Epithelial cell of prostate (primary cell): ENCODE results near the gene CPED1.
"Not testable (repeated sequence)": the region's sequence is repeated elsewhere in the genome, so short reads cannot be mapped to it uniquely, and the experiment has no call there.

Experiments
- DNase-seq: peaks from one replicate; pipeline ENCODE4 v3.0.0-alpha.2; 2011; ENCODE audit warnings: low read depth, low spot score
- H3K27ac ChIP-seq: fragments of 450-650 bp; 2 replicates; pipeline ENCODE4 v1.5.1; 2017; ENCODE audit warnings: mild to moderate bottlenecking

CPED1 gene

DNA sequence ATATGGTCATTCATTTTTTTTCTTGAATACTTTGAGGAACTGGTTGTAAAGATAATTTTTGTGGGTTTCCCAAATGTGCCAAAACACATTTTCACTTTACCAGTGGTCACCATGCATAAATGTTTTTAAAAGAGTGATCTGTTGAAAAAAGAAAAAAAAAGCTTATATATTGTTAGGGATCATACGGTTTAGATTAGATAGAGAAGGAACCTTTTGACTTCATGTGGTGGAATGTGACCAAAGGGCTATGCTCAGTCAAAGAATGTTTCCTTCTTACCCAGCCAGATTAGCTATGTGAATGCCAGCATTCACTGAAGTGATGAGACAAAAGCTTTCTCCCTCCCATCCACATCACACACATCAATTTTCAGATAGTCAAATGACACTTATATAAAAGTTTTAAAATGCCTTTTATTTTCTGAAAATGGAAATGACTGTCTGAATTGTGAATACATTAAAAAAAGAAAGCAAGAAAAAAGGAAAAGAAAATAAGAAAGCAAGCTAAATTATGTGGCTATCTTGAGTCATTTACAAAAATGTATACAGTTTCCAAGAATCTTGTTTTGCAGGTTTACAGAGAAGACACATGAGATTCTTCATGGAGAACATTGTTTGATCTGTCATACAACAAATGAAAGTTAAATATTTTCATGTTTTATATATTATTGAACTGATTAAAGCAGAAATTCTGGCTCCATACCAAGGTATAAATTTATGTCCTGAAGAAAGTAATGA, 8.6 kb upstream of the CPED1 start:
- no peak overlapping the region for H3K27ac ChIP-seq
- DNase-seq: no peak

- H3K27ac ChIP-seq: no peak overlapping the region
- no peak for DNase-seq
These were observed 7.4 kb upstream of the CPED1 start for GRCh38 chr7:120981117-120981516.

GRCh38 chr7:120981888-120982615, 6.5 kb upstream of the CPED1 start:
- peak; percentile 3 for DNase-seq
- no peak overlapping the region for H3K27ac ChIP-seq

GRCh38 chr7:120983592-120983991, 4.9 kb upstream of the CPED1 start:
- not testable (repeated sequence) for DNase-seq, H3K27ac ChIP-seq

DNA sequence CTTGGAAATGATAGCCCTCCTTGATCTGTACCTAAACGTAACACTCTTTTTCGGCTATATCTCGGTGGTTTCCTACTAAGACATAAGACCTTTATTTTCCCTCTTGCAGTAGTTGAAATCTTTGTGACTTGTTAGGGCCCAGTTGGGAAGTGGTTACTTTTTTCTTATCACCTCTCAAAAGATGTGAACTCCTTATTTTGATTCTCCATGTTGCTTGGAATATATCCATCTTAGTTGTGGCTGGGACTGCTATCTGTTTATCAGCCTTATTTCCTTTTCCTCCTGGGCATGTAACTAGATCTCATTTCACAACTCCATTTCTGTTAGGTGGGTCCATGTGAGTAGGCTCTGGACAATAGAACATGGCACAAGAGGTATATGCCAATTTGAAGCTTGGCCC, 4.1 kb upstream of the CPED1 start:
- DNase-seq: no peak

GRCh38 chr7:120985130-120985758, 3.3 kb upstream of the CPED1 start:
- no peak for DNase-seq
- H3K27ac ChIP-seq: no peak overlapping the region

More for the DNA sequence above, 4.1 kb upstream of the CPED1 start:
- H3K27ac ChIP-seq: no peak overlapping the region

DNA sequence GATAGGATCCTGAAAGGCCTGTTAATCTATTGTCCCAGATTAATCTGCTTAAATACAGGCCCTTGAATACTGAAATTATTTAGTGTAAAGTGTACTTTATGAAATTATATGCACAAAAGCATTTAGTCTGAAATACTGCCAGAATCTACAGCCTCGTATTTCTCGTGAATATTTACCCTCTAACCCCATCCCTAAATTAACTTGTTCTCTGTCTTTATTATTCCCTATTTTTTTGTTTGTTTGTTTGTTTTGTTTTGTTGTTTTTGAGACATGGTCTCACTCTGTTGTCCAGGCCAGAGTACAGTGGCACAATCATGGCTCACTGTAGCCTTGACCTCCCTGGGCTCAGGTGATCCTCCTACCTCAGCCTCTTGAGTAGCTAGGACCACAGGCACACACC, 2.7 kb upstream of the CPED1 start:
- DNase-seq: no peak
- no peak overlapping the region for H3K27ac ChIP-seq

DNA sequence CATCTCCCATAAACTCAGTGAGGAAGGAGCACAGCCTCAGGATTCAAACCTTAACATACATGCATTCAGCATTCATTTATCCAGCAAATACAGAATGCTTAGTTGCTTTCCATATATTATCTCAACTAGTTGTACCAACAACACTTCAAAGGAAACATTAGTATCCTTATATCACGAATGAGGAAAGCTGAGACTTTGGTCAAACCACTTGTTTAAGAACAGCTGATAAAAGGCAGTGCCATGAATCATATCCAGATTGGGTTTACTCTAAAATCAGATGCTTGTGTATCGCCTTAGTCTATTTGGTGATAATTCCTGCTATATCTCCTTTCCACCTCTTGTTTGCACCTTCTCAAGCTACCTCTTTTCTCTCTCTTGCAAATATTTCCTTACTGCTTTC, 1.9 kb upstream of the CPED1 start:
- no peak for DNase-seq
- no peak overlapping the region for H3K27ac ChIP-seq

GRCh38 chr7:120987280-120987679, 1.2 kb upstream of the CPED1 start:
- DNase-seq: no peak
- H3K27ac ChIP-seq: no peak overlapping the region

- peak; percentile 73 for DNase-seq
- no peak overlapping the region for H3K27ac ChIP-seq
These were observed 574 bp upstream of the CPED1 start for GRCh38 chr7:120987683-120988590.

- H3K27ac ChIP-seq: no peak overlapping the region
These were observed 1.0 kb downstream of the CPED1 start for GRCh38 chr7:120989257-120990220.

DNA sequence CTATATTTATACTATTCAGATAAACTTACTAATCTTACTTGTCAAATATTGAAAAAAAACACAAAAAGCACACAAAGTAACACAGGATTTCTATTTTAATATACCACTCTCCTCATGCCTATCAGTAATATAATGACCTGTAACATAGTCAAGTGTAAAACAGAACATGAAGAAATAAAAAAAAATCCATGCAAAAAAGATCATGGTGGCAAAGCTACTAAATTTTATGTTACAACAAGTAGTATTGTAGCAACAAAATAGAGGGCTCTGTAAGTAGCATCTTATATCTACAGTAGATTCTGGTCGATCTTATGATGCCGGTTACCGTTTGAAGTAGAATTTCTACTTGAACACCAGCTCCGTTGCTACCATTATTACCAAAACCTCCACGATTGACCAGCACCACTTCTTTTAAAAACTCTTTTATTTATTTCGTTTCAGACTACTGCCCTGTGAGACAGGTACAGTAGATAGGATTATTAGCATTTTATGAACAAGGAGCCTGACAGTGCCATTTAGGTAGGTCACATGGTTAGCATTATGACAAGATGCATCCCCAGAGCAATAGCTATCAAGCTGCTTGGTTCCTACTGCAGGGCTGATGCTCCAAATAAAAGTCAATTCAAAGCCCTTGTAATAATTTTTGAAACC, 2.1 kb downstream of the CPED1 start:
- no peak overlapping the region for H3K27ac ChIP-seq
- DNase-seq: no peak

More at GRCh38 chr7:120989257-120990220, 1.0 kb downstream of the CPED1 start:
- DNase-seq: no peak

DNA sequence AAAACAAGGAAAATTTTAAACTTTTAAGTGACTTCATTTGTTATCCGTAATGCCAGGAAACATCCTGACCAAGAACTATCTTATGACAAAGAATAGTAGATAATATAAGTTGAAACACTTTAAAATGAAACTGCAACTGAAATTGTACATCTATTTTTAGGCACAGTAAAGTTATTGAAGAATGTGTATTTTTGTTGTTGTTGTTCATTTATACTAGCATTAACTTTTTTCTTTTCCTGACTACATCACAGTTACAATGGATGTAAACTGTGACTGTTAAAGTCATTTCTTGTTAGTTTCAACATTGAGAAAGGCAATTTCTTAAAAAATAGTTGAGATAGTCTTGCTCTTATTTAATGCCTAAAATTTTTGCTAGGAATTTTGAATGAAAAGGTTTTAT, 2.6 kb downstream of the CPED1 start:
- no peak overlapping the region for H3K27ac ChIP-seq

GRCh38 chr7:120991581-120991980, 3.1 kb downstream of the CPED1 start:
- H3K27ac ChIP-seq: no peak overlapping the region
- DNase-seq: no peak

More for the DNA sequence above, 2.6 kb downstream of the CPED1 start:
- no peak for DNase-seq

GRCh38 chr7:120992272-120992964, 3.9 kb downstream of the CPED1 start:
- DNase-seq: no peak
- no peak overlapping the region for H3K27ac ChIP-seq

DNA sequence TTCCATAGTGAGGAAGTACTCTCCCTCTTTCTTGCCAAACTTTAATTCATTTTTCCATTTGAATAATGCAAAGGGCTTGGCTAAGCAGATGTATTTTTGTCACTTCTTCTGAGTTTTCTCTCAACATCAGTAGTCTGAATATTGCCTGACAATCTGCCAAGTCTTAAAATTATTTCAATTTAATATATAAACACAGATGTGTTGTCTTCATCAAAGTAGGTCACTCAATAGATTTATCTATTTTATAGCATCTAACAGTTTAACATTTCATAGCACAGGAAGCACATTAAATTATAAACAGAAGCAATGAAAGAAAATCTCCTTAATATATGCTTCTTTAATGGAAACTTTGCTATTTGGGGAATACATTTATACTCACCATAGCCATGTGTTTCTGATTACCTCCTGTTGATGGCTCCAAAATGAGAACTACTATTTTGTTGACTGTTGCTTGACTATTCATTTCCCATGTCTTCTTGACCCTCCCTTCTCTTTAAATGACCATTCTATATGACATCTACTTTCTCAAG, 4.5 kb downstream of the CPED1 start:
- DNase-seq: no peak

GRCh38 chr7:120993553-120994191, 5.2 kb downstream of the CPED1 start:
- no peak overlapping the region for H3K27ac ChIP-seq
- no peak for DNase-seq

More for the DNA sequence above, 4.5 kb downstream of the CPED1 start:
- no peak overlapping the region for H3K27ac ChIP-seq
